A549 (cell line): ENCODE data around the gene ATAD5. TPM values are rescaled to one million over a fixed set of nuclear protein-coding genes. Genes with fewer than 3 reads are reported as not detected.

ENCODE experiments used
- ATAC-seq, 2 experiments: fragments of 200-7000 bp in 1 of 2; fragments of >200 bp in 1 of 2; cut with Nextera tagmentation in 1 of 2; cut with Tn5 transposase in 1 of 2; 3 replicates each; pipeline versions ENCODE4 v1.8.0 to v1.9.1; 2018 to 2020; ENCODE audit warnings: mild to moderate bottlenecking in 1 of 2, moderate library complexity in 1 of 2
- CTCF ChIA-PET: fragments of 300-600 bp; sonication (Branson Sonifier 250); formaldehyde crosslinking; extraction: SDS; loops from one replicate; lab custom pipeline; 2021; ENCODE audit warnings: antibody characterized with exemption, inconsistent platforms; lab: Yijun Ruan, JAX
- POLR2A ChIA-PET: fragments of 350-600 bp; formaldehyde crosslinking; extraction: SDS; loops from one replicate; lab custom pipeline; 2021; ENCODE audit warnings: antibody characterized with exemption, inconsistent platforms; lab: Yijun Ruan, JAX
- DNase-seq, 2 experiments: peaks; one replicate each; pipeline versions ENCODE4 v3.0.0 to v3.0.0-alpha.2; 2011 to 2016; ENCODE audit warnings: low read depth in 1 of 2, low spot score in 1 of 2
- FAIRE-seq: peaks from 2 replicates; lab custom pipeline; 2011; peaks lifted over from hg19 to GRCh38; lab: Jason Lieb, UNC
- H3K27ac ChIP-seq, 2 experiments: fragments of >200 bp; sonication (Bioruptor Twin); formaldehyde crosslinking; 3 replicates each; pipeline ENCODE4 v1.5.1; 2016 to 2017
- H3K4me1 ChIP-seq: fragments of >200 bp; sonication (Bioruptor Twin); formaldehyde crosslinking; 3 replicates; pipeline ENCODE4 v1.6.1; 2016
- H3K4me2 ChIP-seq: fragments of >200 bp; sonication (Bioruptor Twin); formaldehyde crosslinking; 3 replicates; pipeline ENCODE4 v1.6.1; 2016
- H3K4me3 ChIP-seq: fragments of >200 bp; sonication (Bioruptor Twin); formaldehyde crosslinking; 3 replicates; pipeline ENCODE4 v1.5.1; 2016
- H3K9me3 ChIP-seq: fragments of >200 bp; sonication (Bioruptor Twin); formaldehyde crosslinking; 3 replicates; pipeline ENCODE4 v1.6.1; 2016
- CEBPB ChIP-seq, 2 experiments: fragments of >200 bp in 1 of 2; sonication (Bioruptor Twin) in 1 of 2; formaldehyde crosslinking in 1 of 2; IDR thresholded peaks; 2 replicates each; pipeline ENCODE4 v1.6.1; 2012 to 2016
- CHD4 ChIP-seq: fragments of 200-600 bp; sonication (generic); IDR thresholded peaks from 2 replicates; pipeline ENCODE4 v1.6.1; 2016; ENCODE audit warnings: antibody characterized with exemption, mild to moderate bottlenecking, borderline replicate concordance
- CTCF ChIP-seq: fragments of >200 bp; sonication (Bioruptor Twin); formaldehyde crosslinking; IDR thresholded peaks from 3 replicates; pipeline ENCODE4 v1.5.1; 2016
- EP300 ChIP-seq, 2 experiments: fragments of >200 bp; sonication (Bioruptor Twin); formaldehyde crosslinking; IDR thresholded peaks; 2 replicates in 1 of 2; 3 replicates in 1 of 2; pipeline ENCODE4 v1.6.1; 2016 to 2017
- FOSB ChIP-seq: fragments of 250-450 bp; sonication (Bioruptor Pico); IDR thresholded peaks from 2 replicates; pipeline ENCODE4 v1.5.0; 2020; ENCODE audit warnings: mild to moderate bottlenecking, moderate library complexity
- FOSL2 ChIP-seq, 2 experiments: fragments of 450-650 bp in 1 of 2; fragments of >200 bp in 1 of 2; sonication (Bioruptor Twin) in 1 of 2; formaldehyde crosslinking; IDR thresholded peaks; 2 replicates each; pipeline versions ENCODE4 v1.5.0 to v1.6.1; 2016 to 2020; ENCODE audit warnings: mild to moderate bottlenecking in 1 of 2, moderate library complexity in 1 of 2
- FOXS1 ChIP-seq: fragments of 250-450 bp; sonication (Bioruptor Pico); IDR thresholded peaks from 2 replicates; pipeline ENCODE4 v1.5.0; 2020; ENCODE audit warnings: mild to moderate bottlenecking, moderate library complexity
- HDAC2 ChIP-seq: fragments of 200-600 bp; sonication (generic); IDR thresholded peaks from 2 replicates; pipeline ENCODE4 v1.6.1; 2016
- HES2 ChIP-seq: fragments of >200 bp; sonication (Bioruptor Twin); formaldehyde crosslinking; IDR thresholded peaks from 2 replicates; pipeline ENCODE4 v1.6.1; 2016
- HOXB5 ChIP-seq: fragments of 250-450 bp; sonication (Bioruptor Pico); IDR thresholded peaks from 2 replicates; pipeline ENCODE4 v1.5.0; 2020; ENCODE audit warnings: mild to moderate bottlenecking, moderate library complexity
- KDM1A ChIP-seq: fragments of 200-600 bp; sonication (generic); IDR thresholded peaks from 2 replicates; pipeline ENCODE4 v1.6.1; 2016; ENCODE audit warnings: low read depth, mild to moderate bottlenecking
- KDM5A ChIP-seq: fragments of 200-600 bp; sonication (generic); IDR thresholded peaks from 2 replicates; pipeline ENCODE4 v1.6.1; 2016; ENCODE audit warnings: antibody characterized with exemption, mild to moderate bottlenecking
- MAZ ChIP-seq: fragments of 150-350 bp; IDR thresholded peaks from 2 replicates; pipeline ENCODE4 v1.6.1; 2014; ENCODE audit warnings: antibody characterized with exemption, low read depth, low read length, borderline replicate concordance
- PHF8 ChIP-seq: fragments of 200-600 bp; sonication (generic); IDR thresholded peaks from 2 replicates; pipeline ENCODE4 v1.6.1; 2016; ENCODE audit warnings: low read depth, mild to moderate bottlenecking, antibody characterized with exemption, moderate library complexity, borderline replicate concordance
- POLR2A ChIP-seq: IDR thresholded peaks from 2 replicates; pipeline ENCODE4 v1.6.1; 2012; ENCODE audit warnings: mild to moderate bottlenecking, low read length
- POLR2AphosphoS2 ChIP-seq: conservative IDR thresholded peaks from 2 replicates; pipeline ENCODE4 v1.6.1; 2012; ENCODE audit warnings: low read length, improper control_type of control experiment, inconsistent platforms
- RAD21 ChIP-seq, 2 experiments: fragments of >200 bp in 1 of 2; sonication (Bioruptor Twin) in 1 of 2; formaldehyde crosslinking in 1 of 2; IDR thresholded peaks in 1 of 2; conservative IDR thresholded peaks in 1 of 2; 2 replicates in 1 of 2; 3 replicates in 1 of 2; pipeline ENCODE4 v1.6.1; 2012 to 2018; ENCODE audit warnings: inconsistent platforms in 1 of 2
- RARB ChIP-seq: fragments of 250-450 bp; sonication (Bioruptor Pico); IDR thresholded peaks from 2 replicates; pipeline ENCODE4 v1.8.0; 2021; ENCODE audit warnings: mild to moderate bottlenecking, moderate library complexity
- RCOR1 ChIP-seq: fragments of 150-350 bp; IDR thresholded peaks from 2 replicates; pipeline ENCODE4 v1.6.1; 2014; ENCODE audit warnings: antibody characterized with exemption, low read length, low read depth
- SREBF2 ChIP-seq: fragments of 450-650 bp; IDR thresholded peaks from 2 replicates; pipeline ENCODE4 v1.6.1; 2014; ENCODE audit warnings: mild to moderate bottlenecking, moderate library complexity
- TFCP2L1 ChIP-seq: fragments of 250-450 bp; sonication (Bioruptor Pico); IDR thresholded peaks from 2 replicates; pipeline ENCODE4 v1.5.0; 2021; ENCODE audit warnings: mild to moderate bottlenecking
- USF2 ChIP-seq: fragments of 450-650 bp; IDR thresholded peaks from 2 replicates; pipeline ENCODE4 v1.6.1; 2014; ENCODE audit warnings: antibody characterized with exemption
- ZFP36 ChIP-seq: fragments of 450-650 bp; IDR thresholded peaks from 2 replicates; pipeline ENCODE4 v1.6.1; 2014; ENCODE audit warnings: borderline replicate concordance; ENCODE audit not compliant: partially characterized antibody
- ZSCAN20 ChIP-seq: fragments of 250-450 bp; sonication (Bioruptor Pico); IDR thresholded peaks from 2 replicates; pipeline ENCODE4 v1.8.0; 2022; ENCODE audit warnings: mild to moderate bottlenecking, moderate library complexity
- WGBS: methylation state at CpG from one replicate; pipeline ENCODE4 v1.1.6; 2017; ENCODE audit errors: missing lambda C conversion rate; 5-methylcytosine and 5-hydroxymethylcytosine counted together
- polyA plus RNA-seq, 4 experiments: library from polyadenylated mRNA; depleted of rRNA in 3 of 4; stranded (reverse); fragments of >200 nt; fragmentation: RNase III in 1 of 4; extraction: RNeasy Plus Mini Kit Qiagen cat#74134 plus additional on column Dnase treatment in 1 of 4; gene quantifications; 2 replicates in 3 of 4; 3 replicates in 1 of 4; pipeline ENCODE4 v1.2.3, GENCODE V29; 2011 to 2017
- TF ChIP-seq, protein P1 (sequence below): fragments of 200-600 bp; sonication (generic); IDR thresholded peaks from 2 replicates; pipeline ENCODE4 v1.6.1; 2016; ENCODE audit warnings: antibody characterized with exemption, mild to moderate bottlenecking, moderate library complexity
- TF ChIP-seq, protein P2 (sequence below): IDR thresholded peaks from 2 replicates; pipeline ENCODE4 v1.6.1; 2012; ENCODE audit warnings: low read depth, borderline replicate concordance
- TF ChIP-seq, protein P3 (sequence below): fragments of 250-450 bp; sonication (Bioruptor Pico); IDR thresholded peaks from 2 replicates; pipeline ENCODE4 v1.5.0; 2020; ENCODE audit warnings: low read depth, mild to moderate bottlenecking, moderate library complexity
- TF ChIP-seq, protein P4 (sequence below): IDR thresholded peaks from 2 replicates; pipeline ENCODE4 v1.6.1; 2012

The ATAD5 gene
- polyA plus RNA-seq, 2 of the 4 experiments (the other 2 are of a cell fraction): 4.5 to 9.5 TPM

GRCh38 chr17:30824356-30825145 lies 7.2 kb upstream of the ATAD5 start, which contains the start of gene CRLF3 (continued):
- TF ChIP-seq, protein P1, sequence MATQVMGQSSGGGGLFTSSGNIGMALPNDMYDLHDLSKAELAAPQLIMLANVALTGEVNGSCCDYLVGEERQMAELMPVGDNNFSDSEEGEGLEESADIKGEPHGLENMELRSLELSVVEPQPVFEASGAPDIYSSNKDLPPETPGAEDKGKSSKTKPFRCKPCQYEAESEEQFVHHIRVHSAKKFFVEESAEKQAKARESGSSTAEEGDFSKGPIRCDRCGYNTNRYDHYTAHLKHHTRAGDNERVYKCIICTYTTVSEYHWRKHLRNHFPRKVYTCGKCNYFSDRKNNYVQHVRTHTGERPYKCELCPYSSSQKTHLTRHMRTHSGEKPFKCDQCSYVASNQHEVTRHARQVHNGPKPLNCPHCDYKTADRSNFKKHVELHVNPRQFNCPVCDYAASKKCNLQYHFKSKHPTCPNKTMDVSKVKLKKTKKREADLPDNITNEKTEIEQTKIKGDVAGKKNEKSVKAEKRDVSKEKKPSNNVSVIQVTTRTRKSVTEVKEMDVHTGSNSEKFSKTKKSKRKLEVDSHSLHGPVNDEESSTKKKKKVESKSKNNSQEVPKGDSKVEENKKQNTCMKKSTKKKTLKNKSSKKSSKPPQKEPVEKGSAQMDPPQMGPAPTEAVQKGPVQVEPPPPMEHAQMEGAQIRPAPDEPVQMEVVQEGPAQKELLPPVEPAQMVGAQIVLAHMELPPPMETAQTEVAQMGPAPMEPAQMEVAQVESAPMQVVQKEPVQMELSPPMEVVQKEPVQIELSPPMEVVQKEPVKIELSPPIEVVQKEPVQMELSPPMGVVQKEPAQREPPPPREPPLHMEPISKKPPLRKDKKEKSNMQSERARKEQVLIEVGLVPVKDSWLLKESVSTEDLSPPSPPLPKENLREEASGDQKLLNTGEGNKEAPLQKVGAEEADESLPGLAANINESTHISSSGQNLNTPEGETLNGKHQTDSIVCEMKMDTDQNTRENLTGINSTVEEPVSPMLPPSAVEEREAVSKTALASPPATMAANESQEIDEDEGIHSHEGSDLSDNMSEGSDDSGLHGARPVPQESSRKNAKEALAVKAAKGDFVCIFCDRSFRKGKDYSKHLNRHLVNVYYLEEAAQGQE: peak; percentile 37; the same call in 1 of the 2 replicates
- TF ChIP-seq CTCF (peak; percentile 73), HOXB5 (peak; percentile 71; the same call in 1 of the 2 replicates), SREBF2 (no peak), ZFP36 (no peak), RCOR1 (0 out of 2 replicates have a peak, but pooled peaks have one; percentile 44), RAD21 (conservative IDR thresholded peaks at IDR 0.05 in 1 of 2, IDR thresholded peaks at IDR 0.05 in 1 of 2) (peak; percentile 33 to 60; a peak in 4 of 5 replicates), ZSCAN20 (no peak), MAZ (0 out of 2 replicates have a peak, but pooled peaks have one; percentile 5), EP300 (IDR thresholded peaks at IDR 0.05) (no peak), POLR2AphosphoS2 (no peak), POLR2A (peak; percentile 89), KDM1A (peak; percentile 90)
- TF ChIP-seq, protein P2, sequence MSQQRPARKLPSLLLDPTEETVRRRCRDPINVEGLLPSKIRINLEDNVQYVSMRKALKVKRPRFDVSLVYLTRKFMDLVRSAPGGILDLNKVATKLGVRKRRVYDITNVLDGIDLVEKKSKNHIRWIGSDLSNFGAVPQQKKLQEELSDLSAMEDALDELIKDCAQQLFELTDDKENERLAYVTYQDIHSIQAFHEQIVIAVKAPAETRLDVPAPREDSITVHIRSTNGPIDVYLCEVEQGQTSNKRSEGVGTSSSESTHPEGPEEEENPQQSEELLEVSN: peak; percentile 84
- TF ChIP-seq, protein P3, sequence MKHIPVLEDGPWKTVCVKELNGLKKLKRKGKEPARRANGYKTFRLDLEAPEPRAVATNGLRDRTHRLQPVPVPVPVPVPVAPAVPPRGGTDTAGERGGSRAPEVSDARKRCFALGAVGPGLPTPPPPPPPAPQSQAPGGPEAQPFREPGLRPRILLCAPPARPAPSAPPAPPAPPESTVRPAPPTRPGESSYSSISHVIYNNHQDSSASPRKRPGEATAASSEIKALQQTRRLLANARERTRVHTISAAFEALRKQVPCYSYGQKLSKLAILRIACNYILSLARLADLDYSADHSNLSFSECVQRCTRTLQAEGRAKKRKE: peak; percentile 83; the same call in 1 of the 2 replicates

DNA sequence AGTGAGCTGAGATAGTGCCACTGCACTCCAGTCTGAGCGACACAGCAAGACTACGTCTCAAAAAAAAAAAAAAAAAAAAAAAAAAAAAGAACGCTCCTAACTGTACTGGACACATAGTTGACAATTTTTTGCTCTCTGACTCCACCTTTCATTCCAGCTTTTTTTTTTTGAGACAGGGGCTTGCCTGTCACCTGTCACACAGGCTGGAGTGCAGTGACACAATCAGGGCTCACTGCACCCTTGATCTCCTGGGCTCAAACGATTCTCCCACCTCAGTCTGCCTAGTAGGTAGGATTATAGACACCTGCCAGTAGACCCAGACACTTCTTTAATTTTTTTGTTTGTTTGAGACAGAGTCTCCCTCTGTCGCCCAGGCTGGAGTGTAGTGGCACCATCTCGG lies 4.7 kb upstream of the ATAD5 start:
- Histone ChIP-seq H3K4me3 (no peak overlapping the region), H3K4me1 (peaks cover 24% of the 10 kb centered on the region), H3K27ac (no peak overlapping the region), H3K4me2 (no peak overlapping the region), H3K9me3 (no peaks in the 10 kb centered on the region)
- DNase-seq (no peak), FAIRE-seq (no peak), ATAC-seq (no peak)
- WGBS: 71% methylated on average over 6 of the region's 6 CpGs
- ChIA-PET CTCF (interaction anchor here (0.6 to 4.3 kb wide), 3 partner anchors 10 to 27 kb away, joined by 3 to 43 read pairs (median 5); no protein-coding TSS in a partner anchor), POLR2A (no interaction called here)
- TF ChIP-seq CHD4 (no peak), CEBPB (IDR thresholded peaks at IDR 0.05) (no peak), HDAC2 (no peak), KDM1A (no peak), POLR2A (no peak), TFCP2L1 (CRISPR knock-in tag) (no peak), PHF8 (no peak), FOSB (CRISPR knock-in tag) (no peak), USF2 (no peak), FOSL2 (IDR thresholded peaks at IDR 0.05) (no peak), FOSL2 (CRISPR knock-in tag; IDR thresholded peaks at IDR 0.05) (no peak), FOXS1 (CRISPR knock-in tag) (no peak), ZFP36 (no peak), HES2 (no peak), KDM5A (no peak), RARB (CRISPR knock-in tag) (no peak)
- TF ChIP-seq, protein P4, sequence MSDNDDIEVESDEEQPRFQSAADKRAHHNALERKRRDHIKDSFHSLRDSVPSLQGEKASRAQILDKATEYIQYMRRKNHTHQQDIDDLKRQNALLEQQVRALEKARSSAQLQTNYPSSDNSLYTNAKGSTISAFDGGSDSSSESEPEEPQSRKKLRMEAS: no peak
